Measurements from ENCODE around the gene BCL3. TPM values are rescaled to one million over a fixed set of nuclear protein-coding genes. Genes with fewer than 3 reads are reported as not detected.

BCL3 gene
- total RNA-seq, 1 donor from 2014 or later = 14.6 TPM

DNA sequence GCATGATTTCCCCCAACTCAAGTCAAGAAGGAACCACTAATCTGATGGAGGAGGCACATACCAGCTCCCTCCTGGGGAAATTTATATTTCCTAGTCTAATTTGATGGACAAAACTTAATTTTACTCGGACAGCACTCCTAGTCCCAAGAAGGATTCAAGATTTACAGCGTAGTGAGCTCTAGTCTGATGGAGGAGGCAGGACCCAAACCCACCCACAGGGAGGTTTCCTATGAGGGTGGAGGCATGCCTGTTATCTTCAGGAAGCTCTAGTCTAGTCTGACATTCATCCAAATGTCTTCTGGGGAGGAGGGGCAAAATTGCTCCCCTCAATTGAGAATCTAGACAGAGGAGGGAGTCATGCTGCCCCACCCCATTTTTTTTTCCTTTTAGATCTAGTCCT, 10.4 kb upstream of the BCL3 start:
- DNase-seq (no peak), ATAC-seq (ENCODE audit: poor library complexity) (no peak)
- intact Hi-C loops (cut with DNase I) = no loop called here

DNA sequence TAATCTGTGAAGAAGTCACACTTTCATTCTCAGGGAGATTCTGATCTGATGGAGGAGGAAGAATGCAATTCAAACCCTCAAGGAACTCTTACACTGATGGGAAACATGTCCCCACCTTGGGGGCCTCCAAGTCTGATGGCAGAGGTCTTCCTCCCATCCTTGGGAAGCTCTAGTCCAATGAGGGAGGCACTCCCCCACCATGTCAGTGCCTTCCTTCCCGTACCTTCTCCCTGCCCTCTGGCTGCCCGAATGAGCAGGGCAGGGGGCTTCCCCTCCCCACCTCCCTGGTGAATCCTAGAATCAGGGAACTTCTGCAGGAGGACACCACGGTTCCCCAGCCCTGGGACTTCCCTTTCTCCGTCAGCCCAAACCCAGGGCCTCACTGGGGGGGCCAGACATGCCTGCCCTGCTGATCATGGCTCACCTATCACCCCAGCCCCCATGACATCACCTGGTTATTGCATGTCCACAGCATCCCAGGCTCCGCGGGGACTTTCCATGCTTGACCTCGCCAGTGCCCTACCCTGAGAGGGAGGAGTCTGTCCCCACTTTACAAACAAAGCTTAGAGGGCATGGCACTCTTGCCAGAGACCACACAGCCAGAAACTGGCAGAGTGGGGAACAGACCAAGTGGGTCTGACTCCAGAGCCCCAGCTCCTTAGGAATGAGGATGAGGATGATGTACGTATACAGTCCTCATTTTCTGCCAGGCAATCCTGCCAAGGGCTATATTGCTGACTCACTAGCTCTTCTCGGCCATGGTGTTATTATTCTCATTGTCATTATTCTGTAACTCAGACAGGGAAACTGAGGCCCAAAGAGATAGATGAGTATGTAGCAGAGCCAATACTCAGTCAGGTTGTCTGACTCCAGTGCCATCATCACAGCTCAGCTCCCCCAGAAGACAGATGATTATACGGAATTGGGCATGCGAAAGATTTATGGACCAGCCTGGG, 9.6 kb upstream of the BCL3 start:
- DNase-seq = no peak
- intact Hi-C loops (cut with DNase I) = no loop called here
- ATAC-seq (ENCODE audit: poor library complexity) = no peak

DNA sequence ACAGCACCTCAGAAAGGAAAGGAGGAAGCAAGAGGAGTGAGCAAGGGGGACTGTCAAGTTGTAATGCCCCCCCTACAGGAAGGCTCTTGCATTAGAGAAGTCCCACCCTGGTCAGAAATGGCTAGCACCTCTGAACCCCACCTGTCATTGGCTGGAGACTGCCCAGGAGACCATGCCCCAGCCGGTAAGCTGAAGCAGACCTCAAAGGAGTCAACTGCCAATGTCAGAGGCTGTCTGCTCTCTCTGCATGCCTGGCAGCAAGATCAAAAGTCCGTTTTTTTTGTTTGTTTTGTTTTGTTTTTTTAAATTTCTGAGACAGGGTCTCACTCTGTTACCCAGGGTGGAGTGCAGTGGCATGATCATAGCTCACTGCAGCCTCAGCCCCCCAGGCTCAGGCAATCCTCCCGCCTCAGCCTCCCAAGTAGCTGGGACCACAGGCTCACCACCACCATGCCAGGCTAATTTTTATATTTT, 8.1 kb upstream of the BCL3 start:
- DNase-seq = no peak
- intact Hi-C loops (cut with DNase I) = no loop called here
- no peak for ATAC-seq (ENCODE audit: poor library complexity)

DNA sequence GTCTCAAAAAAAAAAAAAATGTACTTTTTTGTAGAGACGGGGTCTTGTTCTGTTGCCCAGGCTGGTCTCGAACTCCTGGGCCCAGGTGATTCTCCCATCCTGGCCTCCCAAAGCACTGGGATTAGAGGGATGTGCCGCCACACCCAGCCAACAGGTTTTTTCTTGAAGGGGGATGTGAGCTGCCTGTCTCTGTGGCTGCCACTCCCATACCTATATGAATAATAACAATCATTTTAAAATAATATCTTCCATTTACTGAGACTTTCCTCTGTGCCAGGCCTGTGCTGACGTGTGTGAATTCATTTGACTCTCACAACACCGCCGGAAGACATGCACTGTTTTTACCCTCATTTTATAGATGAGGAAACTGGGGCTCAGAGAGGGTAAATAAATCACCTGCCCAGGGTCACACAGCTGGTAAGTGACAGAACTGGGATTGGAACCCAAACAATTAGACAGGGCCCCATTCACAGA, 7.2 kb upstream of the BCL3 start:
- ATAC-seq (ENCODE audit: poor library complexity) (no peak), DNase-seq (no peak)
- intact Hi-C loops (cut with DNase I) = no loop called here

DNA sequence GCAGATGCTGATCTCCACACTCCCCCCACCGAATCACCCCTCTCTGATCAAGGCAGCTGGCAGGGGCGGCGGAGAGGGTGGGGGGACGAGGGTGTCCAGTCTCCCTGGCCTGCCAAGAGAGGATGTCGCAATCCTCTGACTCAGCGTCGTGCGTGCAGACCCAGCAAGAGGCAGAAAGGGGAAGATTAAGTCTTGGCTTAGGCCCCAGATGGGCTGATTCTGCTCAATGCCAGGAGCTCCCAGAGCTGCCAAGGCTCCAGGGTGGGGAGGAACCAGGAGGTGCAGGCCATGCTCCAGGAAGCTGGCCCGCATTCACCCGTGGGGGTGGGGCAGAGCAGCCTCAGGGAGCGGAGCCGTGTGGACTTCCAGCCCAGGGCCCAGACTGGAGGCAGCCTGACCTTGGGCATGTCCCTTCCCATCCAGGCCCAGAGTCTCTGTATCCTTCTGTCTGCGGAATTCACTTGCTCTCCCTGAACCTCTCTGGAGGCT, 6.6 kb upstream of the BCL3 start:
- peak; percentile 93 for ATAC-seq (ENCODE audit: poor library complexity)
- intact Hi-C loops (cut with DNase I) = no loop called here
- peak; percentile 98 for DNase-seq

DNA sequence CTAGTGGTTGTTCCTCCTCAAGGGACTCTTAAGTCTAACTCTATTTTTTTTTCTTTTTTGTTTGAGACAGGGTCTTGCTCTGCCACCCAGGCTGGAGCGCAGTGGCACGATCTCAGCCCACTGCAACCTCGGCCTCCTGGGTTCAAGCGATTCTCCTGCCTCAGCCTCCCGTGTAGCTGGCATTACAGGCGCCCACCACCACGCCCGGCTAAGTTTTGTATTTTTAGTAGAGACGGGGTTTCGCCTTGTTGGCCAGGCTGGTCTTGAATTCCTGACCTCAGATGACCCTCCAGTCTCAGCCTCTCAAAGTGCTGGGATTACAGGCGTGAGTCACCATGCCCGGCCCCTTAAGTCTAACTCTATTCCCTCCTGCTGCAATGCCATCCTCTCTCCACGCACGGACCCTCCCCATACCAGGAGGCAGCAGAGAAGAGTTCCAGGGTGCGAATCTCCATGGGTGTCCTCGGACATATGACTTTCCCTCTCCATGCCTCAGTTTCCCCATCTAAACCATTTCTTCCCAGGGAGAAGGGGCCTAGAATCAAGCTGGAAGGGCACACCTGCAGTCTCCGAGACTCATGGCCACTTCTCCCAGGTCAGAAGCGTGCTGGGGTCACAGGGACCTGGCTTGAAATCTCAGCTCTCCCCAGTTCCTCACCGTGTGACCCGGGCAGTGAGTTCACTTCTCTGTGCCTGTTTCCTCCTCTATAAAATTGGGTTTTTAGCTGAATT, 6.0 kb upstream of the BCL3 start:
- DNase-seq (no peak), ATAC-seq (ENCODE audit: poor library complexity) (no peak)
- intact Hi-C loops (cut with DNase I) = no loop called here

DNA sequence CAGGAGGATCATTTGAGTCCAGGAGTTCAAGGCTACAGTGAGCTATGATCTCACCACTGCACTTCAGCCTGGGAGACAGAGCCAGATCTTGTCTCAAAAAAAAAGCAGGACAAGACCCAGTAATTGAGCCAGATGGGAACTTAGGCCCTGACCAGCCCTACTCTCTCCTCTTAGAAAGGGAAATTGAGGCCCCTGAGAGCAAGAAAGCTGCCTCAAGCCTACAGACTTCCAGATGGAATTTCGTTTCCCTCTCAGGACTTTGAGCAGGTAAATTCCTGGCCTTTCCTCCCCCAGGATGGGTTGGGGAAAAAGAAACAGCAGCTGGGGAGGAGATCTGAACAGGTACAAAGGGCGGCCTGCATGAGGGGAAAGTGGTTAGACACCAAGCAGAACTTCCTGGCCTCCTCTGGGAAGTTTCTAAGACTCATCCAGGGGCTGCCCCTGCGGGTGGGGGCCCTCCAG, 3.6 kb upstream of the BCL3 start:
- no peak for DNase-seq
- intact Hi-C loops (cut with DNase I) = no loop called here
- no peak for ATAC-seq (ENCODE audit: poor library complexity)

DNA sequence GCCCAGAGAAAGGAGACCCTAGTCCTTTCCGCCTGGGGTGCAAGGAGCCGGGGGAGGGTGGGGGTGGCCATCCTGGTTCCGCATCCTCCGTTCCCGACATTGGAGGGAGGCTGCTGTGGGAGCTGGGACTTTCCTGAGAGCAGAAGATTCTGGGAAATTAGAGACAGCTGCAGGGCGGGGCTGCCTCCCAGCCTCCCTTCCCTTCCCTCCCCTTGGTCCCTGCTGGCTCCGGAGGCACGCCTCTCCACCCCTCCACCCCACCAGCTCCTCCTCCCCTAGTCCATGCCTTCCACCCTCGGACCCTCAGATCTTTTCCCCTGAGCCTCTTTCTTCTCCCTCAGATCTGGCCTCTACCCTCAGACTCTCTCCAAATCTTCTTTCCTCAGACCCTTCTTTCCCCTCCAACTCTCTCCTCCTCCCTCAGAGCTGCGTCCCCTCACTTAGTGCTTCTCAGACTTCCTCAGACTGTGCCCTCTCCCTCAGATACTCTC, 3.1 kb upstream of the BCL3 start:
- intact Hi-C loops (cut with DNase I) = no loop called here
- DNase-seq (peak; percentile 89), ATAC-seq (ENCODE audit: poor library complexity) (peak; percentile 3)

DNA sequence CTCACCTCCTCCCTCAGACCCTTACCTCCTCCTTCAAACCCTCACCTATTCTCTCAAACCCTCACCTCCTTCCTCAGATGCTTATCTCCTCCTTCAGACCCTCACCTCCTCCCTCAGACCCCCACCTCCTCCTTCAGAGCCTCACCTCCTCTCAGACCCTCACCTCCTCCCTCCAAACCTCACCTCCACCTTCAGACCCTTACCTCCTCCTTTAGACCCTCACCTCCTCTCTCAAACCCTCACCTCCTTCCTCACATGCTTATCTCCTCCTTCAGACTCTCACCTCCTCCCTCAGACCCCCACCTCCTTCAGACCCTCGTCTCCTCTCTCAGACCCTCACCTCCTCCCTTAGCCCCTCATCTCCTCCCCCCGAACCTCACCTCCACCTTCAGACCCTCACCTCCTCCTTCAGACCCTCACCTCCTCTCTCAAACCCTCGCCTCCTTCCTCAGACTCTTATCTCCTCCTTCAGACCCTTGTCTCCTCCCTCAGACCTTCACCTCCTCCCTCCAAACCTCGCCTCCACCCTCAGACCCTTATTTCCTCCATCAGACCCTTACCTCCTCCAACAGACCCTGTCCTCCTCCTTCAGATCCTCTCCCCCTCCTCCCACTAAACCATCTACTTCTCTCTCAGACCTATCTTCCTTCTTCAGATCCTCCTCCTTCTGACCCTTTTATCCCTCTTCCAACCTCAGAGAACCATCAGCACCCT, 2.5 kb upstream of the BCL3 start:
- no peak for DNase-seq
- intact Hi-C loops (cut with DNase I) = no loop called here
- no peak for ATAC-seq (ENCODE audit: poor library complexity)

DNA sequence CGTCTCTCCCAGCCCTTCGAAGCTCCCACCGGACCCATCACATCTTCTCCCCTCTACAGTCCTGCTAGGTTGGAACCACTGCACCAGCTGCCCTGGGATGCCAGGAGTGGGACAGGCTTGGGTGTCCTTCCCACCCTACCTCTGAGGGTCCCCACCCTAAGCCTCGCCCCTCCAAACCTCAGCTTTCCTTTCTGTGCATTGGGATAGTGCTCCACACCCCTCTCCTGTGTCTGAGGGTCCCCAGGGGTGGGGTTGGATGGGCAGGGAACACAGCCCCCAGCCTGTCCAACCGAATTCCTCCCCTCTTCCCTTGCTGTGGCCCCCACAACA, 1.9 kb upstream of the BCL3 start:
- no peak for DNase-seq
- ATAC-seq (ENCODE audit: poor library complexity) = no peak
- intact Hi-C loops (cut with DNase I) = no loop called here

DNA sequence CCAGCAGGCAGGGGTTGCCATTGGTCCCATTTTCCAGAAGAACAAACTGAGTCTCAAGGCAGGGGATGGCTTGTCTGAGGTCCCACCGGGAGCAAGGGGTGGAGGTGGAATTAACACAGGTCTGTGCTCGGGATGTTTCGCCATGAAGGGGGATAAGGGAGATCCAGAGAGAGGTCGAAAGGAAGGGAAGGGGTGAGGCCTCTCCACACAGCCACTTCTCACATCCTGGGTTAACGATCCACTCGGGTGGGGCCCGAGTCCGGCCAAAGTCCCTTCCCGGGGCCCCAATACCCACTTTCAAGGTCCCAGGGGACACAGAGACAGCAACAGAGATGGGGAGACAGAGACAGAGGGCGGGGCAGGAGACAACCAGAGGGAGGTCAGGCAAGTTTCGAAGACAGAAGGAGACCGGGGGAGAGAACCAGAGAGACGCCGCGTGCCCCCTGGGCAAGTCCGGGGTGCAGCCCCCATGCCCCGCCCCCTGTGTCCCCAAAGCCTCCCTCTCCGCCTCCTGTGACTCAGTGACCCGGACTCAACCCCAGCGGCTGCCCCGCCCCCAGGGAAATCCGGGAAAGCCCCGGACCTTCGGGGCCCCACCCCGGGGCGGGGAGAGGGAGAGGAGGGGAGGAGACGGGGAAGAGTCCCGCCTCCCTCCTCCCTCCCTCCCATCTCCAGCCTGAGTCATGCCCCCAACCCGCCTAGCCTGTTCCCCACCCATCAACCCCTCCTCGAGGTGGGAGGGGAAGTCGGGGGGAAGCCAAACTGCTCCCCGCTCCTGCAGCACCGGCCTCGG, 1.4 kb upstream of the BCL3 start:
- DNase-seq = peak; percentile 96
- intact Hi-C loops (cut with DNase I) = no loop called here
- peak; percentile 92 for ATAC-seq (ENCODE audit: poor library complexity)

DNA sequence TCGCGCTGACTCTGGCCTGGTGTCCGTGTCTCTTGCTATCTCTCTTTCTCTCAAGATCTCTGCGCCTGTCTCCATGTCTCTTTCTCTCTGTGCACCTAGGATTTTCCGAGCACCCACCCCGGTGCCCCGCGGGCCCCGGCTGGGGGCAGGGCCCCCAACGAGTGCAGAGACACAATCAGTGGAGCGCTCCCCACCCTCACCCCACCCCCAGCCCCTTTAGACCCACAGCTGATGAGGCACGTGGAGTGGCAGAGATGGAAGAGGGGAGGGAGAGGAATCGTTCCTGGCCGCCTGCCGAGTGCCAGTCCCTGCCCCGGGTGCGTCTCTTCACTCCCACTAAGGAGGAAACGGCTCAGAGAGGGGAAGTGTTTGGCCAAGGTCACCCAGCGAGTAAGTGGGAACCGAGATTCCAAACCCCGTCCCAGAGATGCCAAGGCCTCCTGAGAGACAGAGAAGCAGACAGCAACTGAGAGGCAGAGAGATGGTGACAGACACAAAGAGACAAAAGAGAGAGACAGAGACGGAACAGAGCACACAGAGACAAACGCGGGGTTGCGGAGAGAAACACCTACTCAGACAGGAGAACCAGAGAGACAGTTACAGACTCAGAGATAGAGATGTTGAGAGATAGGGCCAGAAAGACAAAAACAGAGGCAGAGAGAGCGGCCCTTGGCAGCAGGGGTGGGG, 626 bp upstream of the BCL3 start:
- intact Hi-C loops (cut with DNase I) = no loop called here

DNA sequence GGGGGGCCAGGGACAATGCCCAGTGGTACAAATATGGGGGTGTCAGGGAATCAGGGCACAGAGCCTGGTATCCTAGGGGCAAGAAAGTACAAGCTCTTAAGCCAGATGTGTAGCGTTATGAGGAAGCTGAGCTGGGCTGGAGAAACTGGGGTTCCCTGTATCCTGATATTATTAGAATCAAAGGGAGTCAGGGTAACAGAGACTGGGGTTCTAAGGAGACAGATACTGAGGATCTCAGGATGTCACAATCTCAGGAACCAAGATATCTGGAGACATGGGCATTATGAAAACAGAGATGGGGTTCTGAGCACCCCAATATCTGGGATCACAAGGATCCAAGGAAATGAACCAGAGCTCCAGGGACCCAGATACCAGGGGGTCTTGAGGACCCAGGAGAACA, 784 bp downstream of the BCL3 start:
- DNase-seq (peak; percentile 13), ATAC-seq (ENCODE audit: poor library complexity) (no peak)
- intact Hi-C loops (cut with DNase I) = no loop called here

More for the DNA sequence above, 626 bp upstream of the BCL3 start:
- peak; percentile 87 for DNase-seq
- peak; percentile 40 for ATAC-seq (ENCODE audit: poor library complexity)

DNA sequence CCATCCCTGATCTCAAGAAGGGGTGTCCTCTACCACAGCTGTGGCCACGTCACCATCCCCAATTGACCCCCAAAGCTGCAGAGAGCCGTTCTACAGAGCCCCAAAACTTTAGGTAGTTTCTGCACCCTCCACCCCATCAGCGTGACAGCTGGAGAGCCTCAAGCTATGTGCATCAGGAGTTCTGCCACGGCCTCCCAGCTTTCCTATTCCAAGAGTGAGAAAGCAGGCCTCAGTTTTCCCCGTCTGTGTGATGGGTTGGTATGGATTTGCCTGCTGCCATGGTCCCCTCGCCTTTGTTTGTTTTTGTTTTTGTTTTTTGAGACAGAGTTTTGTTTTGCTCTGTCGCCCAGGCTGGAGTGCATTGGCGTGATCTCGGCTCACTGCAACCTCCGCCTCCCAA, 1.5 kb downstream of the BCL3 start:
- ATAC-seq (ENCODE audit: poor library complexity) (no peak), DNase-seq (no peak)
- intact Hi-C loops (cut with DNase I) = no loop called here

DNA sequence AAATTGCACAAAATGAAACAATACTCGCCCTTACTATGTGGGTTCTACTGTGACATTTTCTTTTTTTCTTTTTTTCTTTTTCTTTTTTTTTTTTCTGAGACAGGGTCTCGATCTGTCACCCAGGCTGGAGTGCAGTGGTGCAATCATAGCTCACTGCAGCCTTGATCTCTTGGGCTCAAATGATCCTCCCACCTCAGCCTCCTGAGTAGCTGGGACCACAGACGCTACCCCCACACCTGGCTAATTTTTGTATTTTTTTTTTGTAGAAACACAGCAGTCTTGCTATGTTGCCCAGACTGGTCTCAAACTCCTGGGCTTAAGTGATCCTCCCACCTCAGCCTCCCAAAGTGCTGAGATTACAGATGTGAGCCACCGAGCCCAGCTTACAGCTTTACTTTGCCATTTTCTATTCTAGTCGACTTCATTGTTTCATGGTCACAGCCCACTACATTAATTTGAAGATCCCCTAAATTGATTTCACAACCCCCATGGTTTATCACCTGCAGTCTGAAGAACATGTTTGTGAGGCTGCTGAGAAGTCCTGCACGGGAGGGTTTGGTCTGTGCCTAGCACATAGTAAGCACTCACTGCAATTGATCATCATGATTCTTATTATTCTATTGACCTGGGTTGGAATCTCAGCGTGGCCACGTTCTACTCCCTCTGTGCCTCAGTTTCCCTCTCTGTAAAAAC, 3.8 kb downstream of the BCL3 start:
- intact Hi-C loops (cut with DNase I) = no loop called here
- ATAC-seq (ENCODE audit: poor library complexity) (no peak), DNase-seq (no peak)

DNA sequence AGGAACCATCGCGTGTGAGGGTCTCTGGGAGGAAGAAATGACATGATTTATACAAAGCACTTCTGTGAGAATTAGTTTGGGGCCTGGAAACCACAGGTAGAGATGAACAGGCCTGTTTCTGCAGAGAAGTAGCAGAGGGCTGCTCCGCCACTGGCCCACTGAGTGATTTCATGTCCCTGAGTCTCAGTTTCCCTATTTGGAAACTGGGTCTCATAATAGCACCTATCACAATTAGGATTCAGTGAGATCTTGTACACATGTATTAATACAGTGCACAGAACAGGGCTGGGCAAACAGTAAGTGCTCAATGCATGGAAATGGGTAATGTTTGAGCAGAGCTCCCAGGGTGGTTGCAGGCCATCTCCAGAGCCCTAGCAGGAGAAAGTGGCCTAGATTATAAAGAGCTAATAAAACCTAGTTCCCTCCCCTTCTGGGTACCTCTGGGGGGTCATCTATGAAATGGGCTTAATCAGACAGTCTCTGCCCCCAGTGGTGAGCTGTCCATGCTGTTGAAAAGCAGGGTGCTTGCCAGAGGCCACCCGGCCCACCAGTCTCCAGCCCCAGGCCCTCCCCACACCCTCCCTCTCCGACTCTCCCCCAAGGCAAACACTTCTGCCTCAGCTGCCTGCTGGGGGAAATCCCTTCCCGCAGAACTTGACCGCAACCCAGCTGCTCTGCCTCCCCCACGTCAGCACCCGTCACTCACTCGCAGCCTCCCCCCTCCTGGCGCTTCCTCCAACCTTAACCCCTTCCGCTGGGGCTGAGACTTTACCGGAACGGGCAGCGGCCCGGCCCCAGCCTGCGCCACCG, 4.5 kb downstream of the BCL3 start:
- intact Hi-C loops (cut with DNase I) = no loop called here
- ATAC-seq (ENCODE audit: poor library complexity) (peak; percentile 56), DNase-seq (peak; percentile 94)

Measured in Right ventricle myocardium superior (tissue), 1 donor.